ENCODE results near the gene ERGIC2. TPM values are rescaled to one million over a fixed set of nuclear protein-coding genes. Genes with fewer than 3 reads are reported as not detected.

The ERGIC2 gene
- total and polyA plus RNA-seq, 10 of the 15 experiments (the other 5 are each of a cell fraction or from before 2014, with no cell fraction given) = 26.1 to 181 (median 83.9) TPM

- no peaks in the 10 kb centered on the region for H3K4me1 ChIP-seq (ENCODE audit: control insufficient read depth, insufficient read depth, low read length)
- H2AFZ ChIP-seq (ENCODE audit: control insufficient read depth, low read depth, low read length) = no peak overlapping the region
- ChIA-PET RAD21 (ENCODE audit: unreplicated experiment) (interaction anchor here (2.7 kb wide), 1 partner anchor 234 kb away, joined by 11 read pairs; no protein-coding TSS in a partner anchor), SMC1A (ENCODE audit: uncharacterized antibody, unreplicated experiment) (interaction anchor here (1.1 kb wide), 1 partner anchor 76 kb away, joined by 4 read pairs; no protein-coding TSS in a partner anchor), CTCF (interaction anchor here (0.9 to 1.4 kb wide), 2 partner anchors 233 to 249 kb away, joined by 4 to 8 read pairs; no protein-coding TSS in a partner anchor), POLR2A (no interaction called here)
- no peaks in the 10 kb centered on the region; the same call in 2 of the 3 replicates for H3K9me3 ChIP-seq (replicated peaks; ENCODE audit: control insufficient read depth, insufficient read depth, low read length)
- H3K27ac ChIP-seq (ENCODE audit: control insufficient read depth, insufficient read depth) = no peak overlapping the region
- ATAC-seq (no peak), DNase-seq (ENCODE audit: low read depth, low spot score) (no peak), FAIRE-seq (no peak)
- BruUV-seq (replicated peaks) = no TSS peak
- intact Hi-C loops (cut with micrococcal nuclease; ENCODE audit: unreplicated experiment) (no loop called here), in situ Hi-C loops (cut with MboI) (no loop called here)
- no peaks in the 10 kb centered on the region for H3K36me3 ChIP-seq (ENCODE audit: control insufficient read depth in 2 of 2, insufficient read depth in 2 of 2, low read length in 1 of 2)
- no peak overlapping the region for H3K4me2 ChIP-seq (ENCODE audit: control insufficient read depth, insufficient read depth)
- WGBS (ENCODE audit: insufficient coverage, insufficient replicate concordance, low lambda C conversion rate, missing lambda C conversion rate) = 97% methylated on average over 3 of the region's 3 CpGs
- no peaks in the 10 kb centered on the region for H4K20me1 ChIP-seq (ENCODE audit: control insufficient read depth, insufficient read depth)
- no peaks in the 10 kb centered on the region for H3K27me3 ChIP-seq (replicated peaks in 1 of 2; ENCODE audit: control insufficient read depth in 2 of 2, insufficient read depth in 2 of 2, low read length in 1 of 2)
- H3K9ac ChIP-seq (ENCODE audit: control insufficient read depth, insufficient read depth, low read length) = no peak overlapping the region
- H3K4me3 ChIP-seq = no peak overlapping the region
- H3K79me2 ChIP-seq (ENCODE audit: control insufficient read depth, insufficient read depth, low read length) = no peaks in the 10 kb centered on the region
- no peak for TF ChIP-seq MTA3 (IDR thresholded peaks at IDR 0.05; ENCODE audit: borderline replicate concordance, low read length)
- TF ChIP-seq ZNF217 (IDR thresholded peaks at IDR 0.05) = no peak
- no peak for TF ChIP-seq CREM (IDR thresholded peaks at IDR 0.05; ENCODE audit: low read depth)
- TF ChIP-seq BCL11A (IDR thresholded peaks at IDR 0.05; ENCODE audit: low read depth, low read length) = no peak
- TF ChIP-seq, protein P1, sequence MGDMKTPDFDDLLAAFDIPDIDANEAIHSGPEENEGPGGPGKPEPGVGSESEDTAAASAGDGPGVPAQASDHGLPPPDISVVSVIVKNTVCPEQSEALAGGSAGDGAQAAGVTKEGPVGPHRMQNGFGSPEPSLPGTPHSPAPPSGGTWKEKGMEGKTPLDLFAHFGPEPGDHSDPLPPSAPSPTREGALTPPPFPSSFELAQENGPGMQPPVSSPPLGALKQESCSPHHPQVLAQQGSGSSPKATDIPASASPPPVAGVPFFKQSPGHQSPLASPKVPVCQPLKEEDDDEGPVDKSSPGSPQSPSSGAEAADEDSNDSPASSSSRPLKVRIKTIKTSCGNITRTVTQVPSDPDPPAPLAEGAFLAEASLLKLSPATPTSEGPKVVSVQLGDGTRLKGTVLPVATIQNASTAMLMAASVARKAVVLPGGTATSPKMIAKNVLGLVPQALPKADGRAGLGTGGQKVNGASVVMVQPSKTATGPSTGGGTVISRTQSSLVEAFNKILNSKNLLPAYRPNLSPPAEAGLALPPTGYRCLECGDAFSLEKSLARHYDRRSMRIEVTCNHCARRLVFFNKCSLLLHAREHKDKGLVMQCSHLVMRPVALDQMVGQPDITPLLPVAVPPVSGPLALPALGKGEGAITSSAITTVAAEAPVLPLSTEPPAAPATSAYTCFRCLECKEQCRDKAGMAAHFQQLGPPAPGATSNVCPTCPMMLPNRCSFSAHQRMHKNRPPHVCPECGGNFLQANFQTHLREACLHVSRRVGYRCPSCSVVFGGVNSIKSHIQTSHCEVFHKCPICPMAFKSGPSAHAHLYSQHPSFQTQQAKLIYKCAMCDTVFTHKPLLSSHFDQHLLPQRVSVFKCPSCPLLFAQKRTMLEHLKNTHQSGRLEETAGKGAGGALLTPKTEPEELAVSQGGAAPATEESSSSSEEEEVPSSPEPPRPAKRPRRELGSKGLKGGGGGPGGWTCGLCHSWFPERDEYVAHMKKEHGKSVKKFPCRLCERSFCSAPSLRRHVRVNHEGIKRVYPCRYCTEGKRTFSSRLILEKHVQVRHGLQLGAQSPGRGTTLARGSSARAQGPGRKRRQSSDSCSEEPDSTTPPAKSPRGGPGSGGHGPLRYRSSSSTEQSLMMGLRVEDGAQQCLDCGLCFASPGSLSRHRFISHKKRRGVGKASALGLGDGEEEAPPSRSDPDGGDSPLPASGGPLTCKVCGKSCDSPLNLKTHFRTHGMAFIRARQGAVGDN (IDR thresholded peaks at IDR 0.05) = no peak
- no peak for TF ChIP-seq IKZF1 (conservative IDR thresholded peaks at IDR 0.05)
- no peak for TF ChIP-seq NBN (IDR thresholded peaks at IDR 0.05)
These were observed 58.8 kb downstream of the ERGIC2 start for GRCh38 chr12:29322157-29322556.

Measured in GM12878 (cell line).